HG03060 (cell line): Measurements from ENCODE around the gene HIVEP2.
A peak's percentile ranks its signal among the peaks of the same experiment; 100 is the strongest.

Experiments used
- ATAC-seq: cut with Tn5 transposase; IDR thresholded peaks from one replicate; pipeline ENCODE4 v1.9.1; 2021; ENCODE audit warnings: low read depth, moderate number of reproducible peaks; ENCODE audit not compliant: unreplicated experiment

HIVEP2 gene

DNA sequence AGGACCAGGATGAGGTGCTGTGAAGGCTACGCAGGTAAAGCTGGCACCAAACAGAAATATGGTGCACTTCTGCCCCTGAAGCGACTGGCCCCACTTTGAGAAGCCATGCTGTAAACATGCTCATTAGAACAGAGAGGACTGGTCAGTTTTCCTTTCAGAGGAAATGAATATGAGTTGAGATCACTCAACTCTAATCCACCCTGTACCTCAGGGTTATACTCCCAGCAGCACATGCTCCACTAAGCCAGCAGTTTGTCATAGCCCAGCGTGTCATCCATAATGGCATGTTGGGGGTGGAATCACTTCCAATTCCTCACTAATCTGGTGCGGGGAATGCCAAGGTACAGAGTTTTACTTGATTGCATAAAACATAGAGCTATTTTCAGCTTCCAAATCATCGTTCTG is 98.1 kb downstream of the HIVEP2 start:
- ATAC-seq, result no peak

DNA sequence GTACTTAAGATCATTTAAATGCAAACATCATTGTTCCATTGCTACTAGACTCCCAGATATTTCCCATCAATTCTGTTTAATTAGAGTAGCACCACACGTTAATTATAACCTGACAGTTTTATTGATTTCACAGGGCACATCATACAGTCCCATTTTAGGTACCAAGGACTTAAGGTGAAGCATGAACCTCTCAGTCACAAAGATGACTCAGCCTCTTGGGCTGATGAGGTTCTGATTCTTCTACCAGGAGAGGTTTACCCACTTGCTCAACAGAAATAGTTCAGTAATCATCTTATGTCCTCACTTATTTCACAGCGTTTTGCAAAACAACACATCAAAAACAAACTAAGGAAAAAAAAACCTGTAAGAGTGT is 98.5 kb downstream of the HIVEP2 start:
- no peak for ATAC-seq

DNA sequence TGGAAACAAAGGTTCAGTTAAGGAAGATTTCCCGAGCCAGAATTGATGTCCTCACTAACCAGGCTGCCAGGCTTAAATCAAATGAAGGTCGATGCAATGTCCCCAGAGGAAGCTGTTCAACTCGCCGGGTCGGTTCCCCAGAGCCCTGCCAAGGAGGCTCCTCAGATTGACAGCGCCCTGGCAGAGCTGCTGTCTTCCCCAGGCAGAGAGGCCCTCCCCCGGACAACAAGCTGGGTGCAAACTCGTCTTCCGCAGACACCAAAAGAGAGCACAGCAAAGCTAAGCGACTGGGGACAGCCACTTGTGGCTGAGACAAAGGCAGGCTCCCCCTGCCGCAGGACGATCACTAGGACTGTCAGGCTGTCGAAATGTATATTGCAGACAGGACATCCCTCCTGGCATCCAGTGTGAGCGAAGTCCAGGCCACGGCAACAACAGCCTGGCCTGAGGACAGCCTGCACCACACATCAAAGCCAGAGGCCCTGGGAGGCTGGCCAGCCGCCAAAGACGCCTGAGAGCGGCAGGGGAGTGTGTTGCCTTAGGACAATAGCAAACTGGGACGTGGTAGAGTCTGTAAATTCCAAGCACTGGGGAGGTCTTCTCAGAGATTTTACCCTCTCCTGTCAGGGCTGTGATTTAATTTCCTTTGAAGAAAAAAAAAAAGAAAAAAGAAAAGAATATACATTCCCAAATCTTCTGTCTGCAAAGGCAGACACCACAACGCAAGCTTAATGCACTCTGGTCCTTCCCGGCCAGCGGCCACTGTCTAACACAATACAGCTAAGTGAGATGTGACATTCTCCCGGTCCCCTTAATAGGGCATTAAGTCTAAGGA is 99.1 kb downstream of the HIVEP2 start:
- ATAC-seq, result no peak

DNA sequence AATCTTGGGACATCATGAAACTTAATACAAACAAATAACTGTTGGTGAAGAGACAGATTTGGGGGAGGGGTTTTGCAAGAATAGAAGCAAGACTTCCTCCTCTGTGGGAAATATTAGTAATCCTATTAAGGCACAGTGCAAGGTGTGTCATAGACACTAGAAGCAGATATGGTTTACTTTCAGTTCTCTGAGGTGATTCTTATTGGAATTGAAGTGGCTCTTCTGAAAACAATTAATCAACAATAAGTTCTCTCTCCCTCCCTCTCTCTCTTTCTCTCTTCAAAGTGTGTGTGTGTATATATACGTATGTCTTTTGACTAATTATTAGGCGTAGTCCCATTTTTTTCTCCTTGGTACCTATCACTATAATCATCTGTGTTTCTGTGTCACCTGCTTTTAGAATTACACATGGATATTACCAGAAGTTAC is 99.8 kb downstream of the HIVEP2 start:
- peak; percentile 29 for ATAC-seq

DNA sequence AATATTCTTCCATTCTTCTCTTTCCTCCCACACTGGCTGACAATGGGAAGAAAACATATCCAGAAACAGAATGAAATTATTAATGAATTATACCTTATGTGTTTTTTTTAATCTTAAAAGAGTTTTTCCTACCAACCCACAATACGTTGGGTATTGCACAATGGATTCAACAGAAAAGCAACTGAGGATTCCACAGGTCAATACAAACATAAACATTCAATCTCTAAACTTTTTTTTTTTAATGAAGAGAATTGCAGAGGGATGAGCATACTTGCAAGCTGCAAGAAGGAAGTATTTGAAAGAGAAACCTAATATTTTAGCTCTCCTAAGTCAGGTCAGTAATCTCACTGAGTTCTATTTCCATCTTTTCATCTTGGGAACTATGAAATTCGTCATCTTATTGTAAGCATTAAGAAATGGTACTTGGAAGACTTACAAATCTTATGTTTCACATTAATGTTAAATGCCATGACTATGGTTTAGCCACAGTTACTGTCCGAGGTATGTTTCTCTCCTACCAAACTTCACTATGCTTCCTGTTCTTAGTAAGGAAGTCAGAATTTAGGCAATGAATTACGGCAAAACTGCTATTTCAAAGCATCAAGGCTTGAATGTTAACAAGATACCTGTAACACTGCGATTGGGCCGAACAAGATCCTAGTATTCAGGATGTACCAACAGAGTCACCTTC is 100.8 kb downstream of the HIVEP2 start:
- ATAC-seq, result no peak

DNA sequence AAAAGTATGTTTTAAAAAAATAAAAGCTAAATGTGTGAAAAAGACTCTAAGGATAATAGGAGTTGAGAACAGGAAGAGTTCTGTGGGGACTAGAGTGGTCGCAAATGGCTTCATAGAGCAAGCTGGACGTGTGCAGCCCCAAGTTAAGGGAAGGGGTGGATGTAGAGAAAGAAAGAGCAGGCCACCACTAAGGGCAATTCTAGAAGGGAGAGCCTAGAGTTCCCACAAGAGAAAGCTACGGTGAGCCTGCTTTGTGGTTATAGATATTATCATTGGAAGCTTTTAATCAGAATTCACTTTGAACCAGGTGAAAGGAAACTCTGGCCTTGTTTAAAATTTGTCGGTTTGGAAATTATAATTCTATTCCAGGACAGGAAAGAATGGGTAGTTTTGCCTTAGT is 101.6 kb downstream of the HIVEP2 start:
- no peak for ATAC-seq

DNA sequence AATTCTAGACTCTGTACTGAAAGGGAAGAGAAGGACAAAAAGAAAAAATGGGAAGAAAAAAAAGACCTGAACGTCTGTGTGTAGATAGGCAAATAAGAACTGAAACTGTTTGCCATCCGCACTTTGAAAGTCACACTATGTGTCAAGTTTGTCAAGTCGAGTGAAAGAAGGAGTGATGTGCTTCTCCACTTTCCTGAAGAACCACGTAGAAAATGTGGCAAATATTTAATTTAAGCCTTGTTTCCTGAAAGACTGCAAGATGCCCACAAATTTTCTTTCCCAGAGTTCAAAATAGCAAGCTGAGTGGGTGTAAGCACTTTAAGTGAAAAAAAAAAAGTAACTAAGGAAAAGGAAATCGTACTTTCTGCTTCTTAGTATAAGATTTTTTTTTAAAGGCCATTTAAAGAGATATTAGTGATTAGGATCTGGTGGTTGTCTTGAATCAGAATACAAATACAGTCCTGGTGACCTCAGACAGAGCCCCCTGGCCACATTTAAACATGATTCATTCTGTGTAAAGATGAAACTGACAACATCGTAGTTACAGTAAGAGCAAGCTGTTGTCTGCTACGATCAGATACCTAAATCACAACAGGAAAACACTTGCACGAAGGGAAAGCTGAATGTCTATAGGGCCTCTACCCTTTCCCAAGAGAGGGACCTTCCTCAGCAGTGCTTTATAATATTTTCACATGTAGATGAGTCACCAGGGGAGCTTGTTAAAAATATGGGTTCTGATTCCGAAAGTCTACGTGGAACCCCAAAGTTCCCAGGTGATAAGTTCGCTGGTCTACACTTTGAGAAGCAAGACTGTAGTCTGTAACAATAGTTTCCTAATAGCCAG is 102.3 kb downstream of the HIVEP2 start:
- peak; percentile 57 for ATAC-seq

DNA sequence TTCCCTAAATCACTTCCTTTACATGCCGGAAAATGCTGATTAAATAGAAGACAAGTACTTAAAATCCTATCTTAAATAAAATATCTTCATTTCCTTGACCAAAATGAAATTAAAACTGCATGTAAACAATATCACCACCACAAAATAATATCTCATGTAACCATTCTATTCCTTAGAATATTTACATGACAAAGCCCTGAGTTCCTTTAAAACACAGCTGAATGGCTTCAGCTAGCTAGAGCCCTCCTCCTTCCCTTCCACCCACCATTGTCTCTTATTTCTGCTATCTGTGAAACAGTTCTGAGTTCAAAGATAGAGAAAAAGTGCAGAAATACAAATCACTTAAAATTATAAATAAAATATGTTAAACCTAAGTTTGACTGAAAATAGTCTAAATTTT is 103.1 kb downstream of the HIVEP2 start:
- ATAC-seq, result no peak

DNA sequence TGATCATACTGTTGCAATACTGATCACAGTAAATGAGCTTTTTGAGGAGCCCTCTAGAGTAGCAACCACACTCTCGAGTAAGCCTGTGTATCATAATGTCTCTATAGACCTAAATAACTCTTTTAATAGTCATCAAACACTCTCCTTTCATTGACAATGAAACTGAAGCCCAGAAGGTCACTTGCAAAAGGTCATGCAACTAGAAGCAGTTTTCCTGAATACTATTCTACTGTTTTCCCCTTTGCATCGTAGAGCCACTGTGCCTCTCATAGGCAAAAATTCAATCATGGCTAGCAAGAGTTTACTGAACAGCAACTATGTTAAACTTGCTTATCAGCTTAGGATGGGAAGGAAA is 105.3 kb downstream of the HIVEP2 start:
- no peak for ATAC-seq

DNA sequence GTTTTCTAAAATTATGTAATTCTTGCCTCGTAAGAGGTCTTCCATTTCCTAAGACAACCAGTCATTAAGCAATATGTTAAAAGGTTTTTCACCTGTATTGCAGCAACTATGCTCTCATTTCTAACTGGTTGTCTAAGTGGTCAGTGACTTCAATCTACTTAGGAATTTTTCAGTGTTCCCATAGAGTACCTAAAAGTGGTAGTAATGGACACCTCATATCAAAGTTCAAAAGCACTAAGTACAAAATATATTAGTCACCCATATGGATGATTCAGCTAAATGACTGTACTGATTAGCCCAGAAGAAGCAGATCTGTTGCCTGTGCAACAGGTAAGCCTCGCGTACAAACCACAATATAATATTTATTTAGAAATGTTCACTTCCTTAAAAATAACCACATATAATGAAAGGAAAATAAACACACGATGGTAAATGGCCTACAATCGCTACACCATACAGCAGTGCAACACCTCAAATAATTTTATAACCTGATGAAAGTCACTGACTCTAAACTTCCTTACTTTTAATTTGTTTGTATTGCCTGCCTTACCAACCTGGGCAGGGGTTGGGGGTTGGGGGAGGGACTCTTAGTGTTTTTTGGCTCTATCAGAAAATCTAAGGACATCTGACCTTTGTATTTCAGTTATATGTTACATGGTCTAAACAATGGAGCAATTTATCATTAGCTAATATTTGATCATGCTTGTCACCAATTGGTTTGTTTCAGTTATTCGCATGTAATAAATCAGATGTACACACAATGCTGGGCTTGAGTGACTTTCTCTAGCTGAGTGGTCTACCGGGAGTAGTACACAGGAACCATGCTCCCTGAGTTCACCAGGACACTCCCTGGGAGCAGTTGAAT is 105.9 kb downstream of the HIVEP2 start:
- ATAC-seq, result no peak

DNA sequence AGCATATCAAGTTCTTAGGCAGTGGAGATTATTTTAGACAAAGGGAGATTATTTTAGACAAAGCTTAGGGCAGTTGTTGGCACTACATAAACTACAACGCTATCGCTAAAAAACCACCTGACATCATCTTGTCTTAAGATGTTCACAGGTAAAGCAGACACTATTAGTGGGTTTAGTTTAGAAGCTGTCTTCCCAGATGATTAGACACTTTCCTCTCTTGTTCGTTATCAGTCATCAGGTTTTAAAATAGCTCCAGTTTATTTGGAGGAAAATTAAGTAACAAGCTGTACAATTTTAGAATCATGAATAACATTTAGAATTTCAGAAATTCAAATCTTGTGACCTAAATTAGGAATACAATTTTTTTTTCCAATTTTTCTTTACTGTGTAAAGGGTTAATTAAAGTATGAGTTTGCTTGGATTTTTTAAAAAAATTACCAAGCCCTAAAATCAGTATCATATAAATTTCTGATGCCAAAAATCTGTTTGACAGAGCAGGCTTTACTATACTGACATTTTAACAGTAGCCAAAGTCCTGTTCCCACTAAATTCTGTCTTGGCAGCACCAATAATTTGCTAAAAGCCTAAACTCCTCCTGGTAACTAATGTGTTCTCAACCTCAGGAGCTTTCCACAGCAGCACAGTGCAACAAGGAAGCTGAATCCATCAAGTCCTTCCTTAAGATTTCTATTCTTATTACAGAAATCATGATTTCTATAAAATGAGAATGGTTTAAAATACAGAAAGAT is 109.0 kb downstream of the HIVEP2 start:
- ATAC-seq, result no peak

DNA sequence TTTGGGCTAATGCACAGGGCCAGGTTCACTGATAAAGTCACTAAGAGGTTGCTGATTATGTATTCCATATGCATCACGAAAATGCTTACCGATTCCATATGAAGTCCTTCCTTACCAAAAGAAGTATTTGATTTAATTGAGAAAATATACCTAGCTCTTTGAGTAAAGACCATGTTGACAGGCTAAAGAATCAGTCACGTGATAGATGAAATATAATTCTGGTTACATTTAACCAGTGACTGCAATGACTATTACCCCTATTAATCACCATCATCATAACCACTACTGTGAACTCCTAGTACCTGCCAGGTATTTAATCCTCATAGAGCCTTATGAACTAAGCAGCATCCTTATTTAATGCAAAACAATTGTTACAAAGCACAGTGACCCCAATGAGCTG is 110.1 kb downstream of the HIVEP2 start:
- ATAC-seq, result no peak

DNA sequence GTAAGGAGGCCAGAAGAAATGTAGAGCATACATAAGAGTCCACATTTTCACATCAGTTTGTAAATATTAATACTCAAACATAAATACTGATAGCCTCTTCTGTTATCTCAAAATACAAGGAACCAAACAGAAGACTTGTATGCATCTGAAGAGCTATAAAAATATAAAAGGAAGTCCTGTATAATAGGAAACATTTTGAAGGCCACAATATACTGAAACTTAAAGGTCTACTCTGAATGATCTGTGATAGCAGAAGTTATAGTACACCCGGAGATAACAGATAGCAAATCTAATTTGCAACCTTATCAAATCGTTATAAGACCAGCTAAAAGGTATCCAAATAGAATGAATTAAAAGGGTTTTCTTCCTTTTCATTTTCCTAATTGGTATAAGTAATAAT is 111.2 kb downstream of the HIVEP2 start:
- ATAC-seq, result no peak

DNA sequence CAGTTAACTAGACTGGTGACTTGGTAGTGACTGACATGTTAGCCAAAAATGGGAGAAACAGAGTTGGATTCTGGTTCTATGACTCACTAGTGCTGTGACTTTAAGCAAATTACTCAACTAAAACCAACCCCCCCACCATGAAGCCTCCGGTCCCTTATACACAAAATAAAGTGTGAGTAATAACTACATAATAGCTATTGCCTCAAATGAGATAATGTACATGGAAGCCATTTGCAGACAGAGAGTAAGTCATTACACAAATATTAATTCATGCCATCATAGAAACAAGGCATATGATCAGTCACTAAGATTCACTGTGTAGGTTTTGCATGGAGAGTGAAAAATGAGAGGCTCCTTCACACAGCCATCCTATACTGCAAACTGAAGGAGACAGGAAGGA is 111.9 kb downstream of the HIVEP2 start:
- ATAC-seq, result no peak

DNA sequence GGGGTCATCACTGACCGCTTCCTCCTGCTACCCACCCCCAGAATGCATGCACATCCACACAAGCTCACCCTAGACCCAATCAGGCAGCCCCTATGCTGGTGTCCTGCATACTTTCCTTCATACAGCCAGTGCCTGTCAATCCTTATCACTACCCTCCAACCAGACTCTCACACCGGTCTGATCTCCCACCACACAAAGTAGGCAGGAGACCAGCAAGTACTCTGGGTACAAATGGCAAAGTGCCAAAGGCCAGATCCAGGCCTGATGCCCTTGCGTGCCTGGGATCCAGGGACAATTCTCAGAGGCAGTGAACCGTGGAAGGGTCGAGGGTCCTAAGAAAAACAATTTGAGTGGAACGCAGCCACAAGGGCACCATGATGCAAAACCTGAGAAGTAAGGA is 114.2 kb downstream of the HIVEP2 start:
- ATAC-seq, result no peak

DNA sequence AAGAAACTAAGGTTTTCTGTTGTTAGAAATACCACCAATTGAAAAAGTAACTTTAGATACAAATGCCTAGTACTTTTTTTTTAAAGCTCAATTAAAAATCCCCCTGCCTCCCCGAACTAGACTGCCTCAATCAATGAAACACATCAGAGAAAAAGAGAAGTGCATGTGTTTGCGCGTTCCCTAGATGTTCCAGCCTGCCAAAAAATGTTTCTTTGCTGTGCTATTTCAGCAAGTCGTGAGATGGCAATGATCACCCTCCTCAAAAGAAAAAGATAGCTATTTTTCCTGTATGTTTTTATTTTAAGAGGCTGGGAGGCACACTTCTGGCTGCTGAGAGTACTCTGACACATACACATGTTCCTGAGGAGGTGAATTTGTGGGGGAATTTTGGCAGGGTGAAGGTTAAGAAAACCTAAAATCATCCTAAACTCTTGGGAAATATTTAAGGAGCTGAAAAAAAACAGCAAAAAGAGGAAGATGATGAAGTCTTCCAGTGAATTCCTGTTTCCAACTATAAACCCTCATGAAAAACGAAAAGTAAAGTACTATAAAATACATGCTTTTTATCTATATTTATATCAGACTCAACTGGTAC is 114.8 kb downstream of the HIVEP2 start:
- ATAC-seq, result no peak

DNA sequence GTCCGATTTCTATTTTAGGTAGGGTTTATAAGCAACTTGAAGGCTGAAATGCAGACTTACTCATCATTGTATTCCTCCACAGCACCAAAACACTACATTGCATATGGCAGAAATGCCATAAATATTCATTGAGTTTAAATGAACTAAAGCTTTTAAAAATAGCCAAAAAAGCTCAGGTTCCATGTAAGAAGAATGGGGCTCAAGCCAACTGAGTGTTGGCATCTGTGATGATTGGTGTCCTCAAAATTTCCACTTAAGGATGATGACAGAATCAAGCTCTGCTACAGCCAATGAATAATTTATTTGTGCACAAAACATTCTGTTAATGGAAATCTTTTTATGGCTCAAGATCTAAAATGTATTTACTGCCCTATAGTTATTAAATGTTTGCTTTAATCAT is 115.4 kb downstream of the HIVEP2 start:
- no peak for ATAC-seq

DNA sequence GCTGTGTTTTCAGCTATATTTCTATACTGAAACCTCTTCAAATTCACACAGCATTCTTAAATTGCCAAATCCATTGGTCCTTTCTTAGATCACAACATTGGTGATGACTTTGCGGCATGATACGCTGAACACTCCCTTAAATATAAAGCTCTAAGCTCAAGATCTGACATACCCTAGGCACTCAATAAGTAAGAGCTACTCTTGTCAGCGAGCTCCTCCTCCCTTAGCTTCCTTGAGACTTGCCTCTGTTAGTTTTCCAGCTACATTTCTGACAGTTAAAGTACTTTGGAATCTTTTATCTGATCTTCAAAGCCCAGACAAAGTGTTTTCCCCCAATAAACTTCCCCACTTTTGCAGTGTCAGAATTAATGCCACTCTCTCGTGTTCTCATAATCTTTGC is 117.0 kb downstream of the HIVEP2 start:
- ATAC-seq, result no peak

DNA sequence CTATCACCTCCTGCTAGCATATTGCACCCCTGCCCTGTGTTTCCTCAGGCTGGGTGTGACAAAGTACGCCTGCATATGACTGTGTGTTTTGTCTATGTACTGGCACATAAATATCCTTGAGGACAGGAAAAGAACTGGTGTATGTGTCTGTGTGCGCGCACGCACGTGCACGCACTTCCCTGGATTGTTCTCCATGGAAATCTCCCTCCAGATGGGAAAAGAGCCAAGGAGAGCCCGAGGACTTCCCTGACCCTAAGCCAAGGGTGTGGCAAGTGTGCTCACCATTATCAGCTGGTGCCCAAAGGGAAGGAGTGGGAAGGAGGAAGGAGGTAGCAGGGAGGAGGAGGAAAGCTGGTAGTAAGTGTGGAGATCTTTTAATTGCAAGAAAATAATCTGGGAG is 117.6 kb downstream of the HIVEP2 start:
- no peak for ATAC-seq
